ENCODE data around the gene SLC46A3.

DNA sequence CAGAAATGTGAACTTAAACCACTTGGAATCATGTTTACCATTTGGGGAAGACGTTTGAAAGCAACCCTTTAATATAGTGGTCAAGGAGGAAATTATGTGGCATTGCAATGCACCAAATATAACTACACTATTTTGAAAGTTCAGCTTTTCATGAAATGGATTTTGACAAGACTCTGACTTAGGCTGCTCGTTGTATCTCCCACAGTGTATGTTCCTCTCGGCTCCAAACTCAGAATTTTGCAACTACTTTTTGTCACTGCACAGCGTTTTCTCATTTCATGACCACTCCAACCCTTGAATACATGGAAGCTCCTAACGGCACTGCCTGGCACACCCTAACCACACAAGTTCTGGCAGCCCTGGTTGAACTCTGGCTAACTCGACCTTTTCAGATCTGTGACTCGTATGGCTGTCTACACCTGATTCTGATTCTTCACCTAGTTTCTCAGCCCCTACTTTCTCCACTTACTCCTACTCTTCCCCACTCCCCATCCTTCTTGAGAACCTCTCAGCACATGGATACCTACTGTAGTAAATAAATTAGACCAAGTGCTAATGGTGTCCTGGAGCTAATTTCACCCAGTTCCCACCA, 66.9 kb downstream of the SLC46A3 start:
- no peak for TF ChIP-seq RAD21 (conservative IDR thresholded peaks at IDR 0.05 in 1 of 2, IDR thresholded peaks at IDR 0.05 in 1 of 2)
- TF ChIP-seq EP300 (IDR thresholded peaks at IDR 0.05), result no peak
- no peak for TF ChIP-seq RNF2 (IDR thresholded peaks at IDR 0.05; ENCODE audit: borderline replicate concordance, low read depth)
- TF ChIP-seq, protein P1, sequence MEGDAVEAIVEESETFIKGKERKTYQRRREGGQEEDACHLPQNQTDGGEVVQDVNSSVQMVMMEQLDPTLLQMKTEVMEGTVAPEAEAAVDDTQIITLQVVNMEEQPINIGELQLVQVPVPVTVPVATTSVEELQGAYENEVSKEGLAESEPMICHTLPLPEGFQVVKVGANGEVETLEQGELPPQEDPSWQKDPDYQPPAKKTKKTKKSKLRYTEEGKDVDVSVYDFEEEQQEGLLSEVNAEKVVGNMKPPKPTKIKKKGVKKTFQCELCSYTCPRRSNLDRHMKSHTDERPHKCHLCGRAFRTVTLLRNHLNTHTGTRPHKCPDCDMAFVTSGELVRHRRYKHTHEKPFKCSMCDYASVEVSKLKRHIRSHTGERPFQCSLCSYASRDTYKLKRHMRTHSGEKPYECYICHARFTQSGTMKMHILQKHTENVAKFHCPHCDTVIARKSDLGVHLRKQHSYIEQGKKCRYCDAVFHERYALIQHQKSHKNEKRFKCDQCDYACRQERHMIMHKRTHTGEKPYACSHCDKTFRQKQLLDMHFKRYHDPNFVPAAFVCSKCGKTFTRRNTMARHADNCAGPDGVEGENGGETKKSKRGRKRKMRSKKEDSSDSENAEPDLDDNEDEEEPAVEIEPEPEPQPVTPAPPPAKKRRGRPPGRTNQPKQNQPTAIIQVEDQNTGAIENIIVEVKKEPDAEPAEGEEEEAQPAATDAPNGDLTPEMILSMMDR (IDR thresholded peaks at IDR 0.05), result no peak
- TF ChIP-seq MAZ (IDR thresholded peaks at IDR 0.05; ENCODE audit: borderline replicate concordance, low read depth, low read length), result no peak
